A172 (cell line): Measurements from ENCODE around the gene SFTPA2. TPM values are rescaled to one million over a fixed set of nuclear protein-coding genes. Genes with fewer than 3 reads are reported as not detected.
"Not testable (repeated sequence)": the region's sequence is repeated elsewhere in the genome, so short reads cannot be mapped to it uniquely, and the experiment has no call there.

ENCODE experiments used
- DNase-seq: peaks from one replicate; pipeline ENCODE4 v3.0.0-alpha.2; 2015; ENCODE audit warnings: low spot score
- total RNA-seq: library from RNA; depleted of rRNA; stranded (reverse); fragments of >200 nt; shearing (Covaris generic); gene quantifications from 2 replicates; pipeline ENCODE4 v1.2.3, GENCODE V29; 2014

Gene SFTPA2
- total RNA-seq, 1 experiment from 2014 or later, result not detected

DNA sequence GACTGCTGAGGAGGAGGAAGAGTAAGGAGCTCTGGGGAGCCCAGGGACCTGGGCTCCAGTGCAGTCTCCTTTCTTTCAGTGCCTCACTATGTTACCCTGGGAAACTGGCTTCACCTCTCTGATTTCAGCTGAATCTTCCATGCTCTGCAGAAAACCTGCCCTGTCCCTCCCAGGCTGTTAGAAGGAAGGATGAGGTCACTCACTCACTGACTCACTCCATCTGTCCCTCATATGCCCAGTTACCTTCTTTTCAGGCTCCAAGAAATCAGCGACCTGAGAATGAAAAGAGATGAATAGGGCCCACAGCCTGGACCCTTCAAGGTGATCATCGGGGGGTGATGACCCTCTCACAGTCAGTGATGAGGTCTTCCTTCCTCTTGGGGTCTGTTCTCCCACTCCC is 481 bp downstream of the SFTPA2 start:
- peak; percentile 51 for DNase-seq

DNA sequence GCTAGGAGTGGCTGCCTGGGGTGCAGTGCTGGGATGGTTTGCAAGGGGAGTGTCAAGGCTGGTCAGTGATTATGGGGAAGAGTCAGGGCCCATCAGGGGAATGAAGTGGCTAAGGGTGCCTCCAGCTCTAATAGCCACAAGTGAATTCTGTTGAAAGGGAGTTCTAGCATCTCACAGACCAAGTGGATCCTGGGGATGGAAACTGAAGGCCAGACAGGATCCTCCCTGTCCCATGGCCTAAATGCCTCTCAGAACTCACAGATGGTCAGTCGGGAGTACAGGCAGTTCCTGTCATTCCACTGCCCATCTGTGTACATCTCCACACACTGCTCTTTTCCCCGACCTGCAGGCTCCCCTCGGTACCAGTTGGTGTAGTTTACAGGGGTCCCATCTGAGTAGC is 3.2 kb downstream of the SFTPA2 start:
- DNase-seq, result not testable (repeated sequence)

DNA sequence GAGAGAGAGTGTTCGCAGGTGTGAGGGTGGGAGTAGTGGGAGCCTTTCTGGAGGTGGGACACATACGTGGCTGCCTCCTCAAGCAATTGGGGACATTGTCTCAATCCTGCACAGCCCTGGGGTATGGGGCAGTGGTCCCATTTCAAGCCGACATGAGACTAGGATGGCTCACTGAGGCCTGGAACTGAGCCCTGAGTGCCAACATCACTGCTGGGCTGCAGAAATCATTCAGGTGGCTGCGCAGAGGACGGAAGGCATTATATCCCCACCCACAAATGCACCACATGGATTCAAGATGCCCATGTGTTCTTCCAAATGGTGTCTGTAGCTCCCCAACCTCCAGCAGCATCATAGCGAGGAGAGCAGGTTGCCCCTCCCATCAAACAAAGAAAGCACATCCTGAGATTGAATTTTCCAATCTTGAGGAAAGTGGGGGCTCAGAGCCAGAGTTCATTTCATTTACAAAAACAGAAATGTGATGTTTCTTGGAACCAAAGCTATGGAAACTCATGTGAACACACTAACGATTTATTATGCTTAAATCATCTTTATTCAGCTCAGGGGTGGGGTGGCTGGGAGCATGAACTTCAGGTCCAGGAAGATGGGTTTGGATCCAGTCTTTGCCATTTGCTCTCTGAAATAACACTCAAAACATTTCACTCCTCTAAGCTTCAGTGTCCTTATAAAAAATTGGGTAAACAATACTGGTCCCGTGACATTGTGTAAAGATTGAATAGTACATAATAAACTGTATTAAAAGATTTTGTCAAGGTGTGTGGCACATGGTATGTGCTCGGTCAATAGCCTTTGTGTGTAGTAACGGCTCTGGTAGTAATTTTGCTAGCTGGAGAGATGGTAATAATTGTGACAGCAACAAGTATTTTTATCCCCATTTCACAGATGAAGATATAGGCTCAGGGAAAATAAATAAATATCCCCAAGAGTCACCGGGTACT is 4.6 kb downstream of the SFTPA2 start:
- DNase-seq, result no peak

DNA sequence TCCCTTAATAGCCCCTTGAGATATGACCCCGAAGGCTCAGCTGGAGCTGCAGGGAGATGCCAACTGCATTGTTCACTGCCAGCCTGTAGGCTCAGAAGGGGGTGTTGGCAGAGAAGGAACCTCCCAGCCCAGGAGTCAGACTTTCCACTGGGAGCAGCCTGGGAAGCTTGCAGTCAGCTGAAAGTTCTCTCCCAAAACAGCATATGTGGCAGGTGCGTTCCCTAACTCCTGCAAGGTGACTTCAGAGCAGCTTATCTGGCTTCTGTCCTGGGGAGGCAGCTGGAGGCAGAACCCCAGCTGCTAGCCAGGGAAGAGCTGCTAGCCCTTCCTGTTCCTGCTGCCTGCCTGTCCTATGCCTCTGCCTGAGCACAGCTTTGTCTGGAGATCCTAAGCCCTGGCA is 8.1 kb downstream of the SFTPA2 start:
- no peak for DNase-seq

DNA sequence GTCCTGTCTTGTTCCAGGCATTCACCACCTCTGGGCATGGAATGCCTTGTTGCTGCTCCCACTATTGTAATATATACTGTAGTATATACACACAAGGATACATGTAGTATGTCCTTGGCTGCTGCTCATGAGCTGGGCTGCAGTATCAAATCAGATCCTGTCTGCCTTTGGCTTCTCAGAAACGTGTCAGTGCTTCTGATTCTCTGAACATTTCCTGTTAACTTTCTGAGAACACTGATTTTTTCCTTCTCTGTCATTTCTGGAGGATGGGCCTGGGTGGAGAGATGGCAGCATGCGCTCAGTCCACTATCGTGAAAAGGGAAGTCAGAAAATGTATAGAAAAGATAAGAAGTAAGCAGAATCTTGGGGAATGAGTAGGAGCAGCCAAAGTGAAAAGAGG is 12.2 kb downstream of the SFTPA2 start:
- no peak for DNase-seq

DNA sequence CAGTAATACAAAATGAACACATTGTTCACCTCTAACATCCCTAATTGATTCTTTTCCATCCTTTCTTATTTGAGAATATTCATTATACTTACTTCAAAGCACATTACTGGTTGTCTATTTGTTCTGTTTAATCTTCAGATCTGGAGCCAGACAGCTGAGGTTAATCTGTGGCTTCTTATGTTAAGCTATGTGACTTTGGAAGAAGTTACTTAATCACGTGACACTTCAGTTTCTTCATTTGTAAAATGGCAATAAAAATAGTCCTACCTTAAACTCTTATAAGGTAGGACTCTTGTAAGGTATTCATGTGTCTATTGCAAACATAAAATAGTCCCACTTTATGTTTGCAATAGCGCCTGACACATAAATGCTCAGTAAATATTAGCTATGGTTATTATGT is 13.1 kb downstream of the SFTPA2 start:
- not testable (repeated sequence) for DNase-seq

DNA sequence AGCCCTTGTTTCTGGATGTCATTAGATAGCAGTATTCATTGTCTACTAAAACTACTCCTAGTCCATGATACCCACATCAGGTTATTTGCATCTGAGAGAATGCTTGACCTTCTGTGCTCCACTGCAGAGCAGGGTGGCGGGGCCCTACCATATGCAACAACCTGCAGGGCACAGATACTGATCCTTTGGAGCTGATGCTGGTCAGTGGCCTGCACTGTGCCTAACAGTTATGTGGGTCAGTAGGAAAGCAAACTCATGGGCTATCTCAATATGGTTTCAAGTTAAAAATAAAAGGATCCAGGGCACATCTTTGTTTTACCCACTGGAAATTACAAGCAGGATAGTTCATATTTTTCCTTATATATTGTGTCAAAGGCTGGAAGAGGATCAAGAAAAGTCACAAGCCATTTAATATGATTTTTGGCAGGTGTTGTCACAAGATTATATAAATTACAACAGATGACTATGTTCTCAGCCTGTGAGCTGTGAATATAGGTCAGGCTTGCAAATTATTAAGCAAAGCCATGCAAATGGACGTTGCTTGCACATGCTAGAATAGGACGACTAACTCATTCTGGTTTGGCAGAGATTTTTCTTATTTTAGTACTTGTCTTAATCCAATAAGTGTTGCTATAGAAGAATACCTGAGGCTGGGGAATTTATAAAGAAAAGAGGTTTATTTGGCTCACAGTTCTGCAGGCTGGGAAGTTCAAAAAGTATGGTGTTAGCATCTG is 15.1 kb downstream of the SFTPA2 start:
- DNase-seq, result not testable (repeated sequence)

DNA sequence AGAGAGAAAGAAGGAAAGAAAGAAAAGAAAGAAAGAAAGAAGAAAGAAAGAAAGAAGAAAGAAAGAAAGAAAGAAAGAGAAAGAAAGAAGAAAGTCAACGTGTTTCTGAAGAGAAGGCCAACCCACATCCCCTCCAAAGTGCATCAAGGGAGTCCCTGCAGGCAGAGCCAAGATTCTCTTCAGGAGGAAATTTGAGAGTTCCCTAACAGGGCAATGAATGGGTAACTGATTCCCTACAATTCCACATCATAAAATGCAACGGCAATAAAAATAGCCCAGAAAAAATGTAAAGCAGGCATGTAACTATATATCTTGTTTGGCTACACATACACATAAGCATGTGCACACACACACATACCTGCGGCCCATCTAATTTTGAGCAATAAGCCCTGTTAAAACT is 15.8 kb downstream of the SFTPA2 start:
- DNase-seq, result not testable (repeated sequence)

DNA sequence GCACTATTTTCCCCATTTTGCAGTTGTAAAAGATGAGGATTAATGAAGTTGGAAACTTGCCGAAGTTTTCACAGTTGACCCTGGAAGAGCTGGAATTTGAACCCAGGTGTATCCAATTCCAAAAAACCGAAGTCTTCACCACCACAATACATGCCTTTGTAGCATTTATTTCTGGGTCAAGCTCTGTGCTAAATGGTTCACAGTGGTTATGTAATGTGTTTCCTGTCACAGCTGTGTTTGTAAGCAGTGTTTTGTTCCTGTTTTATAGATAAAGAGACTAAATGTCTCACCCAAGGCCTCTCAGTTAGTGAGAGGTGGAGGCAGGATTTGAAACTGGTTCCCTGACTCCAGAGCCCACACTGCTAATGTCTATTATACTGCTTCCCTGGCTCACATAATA is 17.6 kb downstream of the SFTPA2 start:
- no peak for DNase-seq

DNA sequence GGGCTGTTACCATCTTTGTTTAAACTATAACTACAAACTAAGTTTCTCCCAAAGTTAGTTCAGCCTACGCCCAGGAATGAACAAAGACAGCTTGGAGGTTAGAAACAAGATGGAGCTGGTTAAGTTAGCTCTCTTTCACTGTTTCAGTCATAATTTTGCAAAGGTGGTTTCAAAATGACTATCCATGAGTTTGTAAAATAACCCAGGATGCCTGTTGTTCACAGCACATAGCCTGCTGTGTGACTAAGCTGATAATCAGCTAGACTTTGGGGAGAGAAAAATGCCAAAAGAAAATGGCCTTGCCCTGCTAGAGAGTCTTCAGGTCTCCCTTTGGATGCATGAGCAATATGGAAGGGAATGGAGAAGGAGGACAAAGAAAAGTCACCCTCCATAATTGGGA is 19.3 kb downstream of the SFTPA2 start:
- not testable (repeated sequence) for DNase-seq

DNA sequence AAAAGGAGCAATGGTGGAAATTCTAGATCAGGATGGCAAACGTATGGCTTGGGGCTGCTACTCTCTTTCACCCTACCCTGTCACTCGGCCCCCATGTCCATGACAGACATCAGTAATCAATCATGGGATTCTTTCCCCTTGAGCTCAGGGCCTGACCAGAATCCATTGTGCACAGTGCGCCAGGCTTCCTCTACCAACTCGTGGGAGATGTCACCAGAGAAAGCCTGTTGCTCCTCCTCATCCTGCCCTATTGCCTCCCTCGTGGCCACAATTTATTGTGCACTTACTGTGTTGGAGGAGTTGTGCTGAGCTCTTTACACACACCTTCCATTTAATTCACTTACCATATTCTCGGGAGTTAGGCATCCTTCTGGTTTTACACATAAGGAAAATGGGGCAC is 21.9 kb downstream of the SFTPA2 start:
- not testable (repeated sequence) for DNase-seq

DNA sequence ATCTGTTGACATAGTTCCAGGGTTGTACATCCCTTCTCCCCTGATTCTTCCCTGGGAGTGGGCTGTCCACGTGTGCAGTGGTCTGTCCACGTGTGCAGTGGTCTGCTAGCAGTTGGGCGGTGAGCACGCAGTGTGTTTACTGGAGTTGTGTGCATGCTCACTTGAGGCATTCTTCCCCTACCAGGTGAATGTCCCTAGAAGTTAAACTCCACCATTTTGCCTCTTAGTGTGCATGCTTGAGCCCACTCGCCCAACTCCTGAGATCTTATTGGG is 26.4 kb downstream of the SFTPA2 start:
- not testable (repeated sequence) for DNase-seq

DNA sequence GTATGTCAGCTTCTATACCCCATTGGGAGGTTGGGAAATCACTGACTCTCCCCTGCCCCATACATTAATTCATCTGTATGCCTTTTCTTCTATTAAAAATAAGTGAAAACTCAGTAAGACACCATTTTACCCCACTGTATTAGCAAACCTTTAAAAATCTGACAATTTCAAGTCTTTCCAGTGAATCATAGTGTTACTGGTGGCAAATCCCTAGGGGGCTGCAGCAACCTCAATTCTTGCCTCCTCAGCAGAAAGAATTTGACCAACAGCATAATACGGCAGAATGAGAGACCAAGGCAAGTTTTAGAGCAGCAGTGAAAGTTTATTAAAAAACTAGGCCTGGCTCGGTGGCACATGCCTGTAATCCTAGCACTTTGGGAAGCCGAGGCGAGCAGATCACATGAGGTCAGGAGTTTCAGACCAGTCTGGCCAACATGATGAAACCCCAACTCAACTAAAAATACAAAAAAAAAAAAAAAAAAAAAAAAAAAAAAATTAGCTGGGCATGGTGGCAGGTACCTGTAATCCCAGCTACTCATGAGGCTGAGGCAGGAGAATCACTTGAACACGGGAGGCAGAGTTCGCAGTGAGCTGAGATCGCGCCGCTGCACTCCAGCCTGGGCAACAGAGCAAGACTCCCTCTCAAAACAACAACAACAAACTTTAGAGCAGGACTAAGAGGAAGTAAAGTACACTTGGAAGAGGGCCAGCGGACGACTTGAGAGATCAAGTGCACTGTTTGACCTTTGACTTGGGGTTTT is 26.9 kb downstream of the SFTPA2 start:
- DNase-seq, result not testable (repeated sequence)

DNA sequence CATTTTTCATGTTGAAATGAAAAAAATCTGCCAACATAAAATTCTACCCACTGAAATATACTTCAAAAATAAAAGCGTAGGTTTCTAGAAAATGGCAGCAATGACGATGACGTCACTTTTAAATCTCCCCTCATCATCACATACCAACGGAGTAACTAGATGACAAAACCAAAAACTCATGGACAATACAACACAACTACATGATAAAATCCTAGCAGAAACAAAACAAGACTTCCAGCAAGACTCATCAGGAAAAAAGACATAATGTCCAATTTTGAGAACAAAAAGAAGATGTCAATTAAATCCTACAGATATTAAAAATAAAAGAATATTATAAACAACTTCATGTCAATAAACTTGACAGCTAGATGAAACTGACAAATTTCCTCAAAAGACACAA is 31.9 kb downstream of the SFTPA2 start:
- DNase-seq, result not testable (repeated sequence)

DNA sequence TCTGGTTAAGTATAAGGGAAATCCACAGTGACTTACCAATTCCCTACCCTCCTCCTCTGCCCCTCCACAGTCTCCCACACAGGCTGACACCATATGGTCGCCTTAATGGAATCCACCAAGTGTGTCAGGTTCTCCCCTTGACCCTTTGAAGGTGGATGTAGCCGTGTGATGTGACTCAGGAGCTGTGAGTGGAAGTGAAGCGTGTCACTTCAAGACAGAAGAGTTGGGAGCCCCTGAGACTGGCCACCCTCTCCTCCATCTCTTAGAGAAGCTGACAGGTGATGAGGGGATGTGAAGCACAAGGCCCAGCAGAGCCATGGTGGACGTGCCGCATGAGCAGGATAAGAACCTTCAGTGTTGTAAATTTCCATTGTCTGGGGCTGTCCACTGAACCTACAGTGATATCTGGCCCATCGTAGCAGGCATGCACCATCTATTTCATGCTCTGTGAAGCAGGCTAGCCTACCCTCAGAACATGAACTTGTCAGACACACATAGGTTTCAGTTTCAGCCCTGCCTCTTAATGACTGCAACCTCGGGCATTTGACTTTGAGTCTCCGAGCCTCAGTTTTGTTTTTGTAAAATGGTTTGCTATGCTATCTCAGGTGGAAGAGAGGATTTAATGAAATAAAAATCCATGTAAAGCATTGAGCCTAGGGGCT is 35.0 kb downstream of the SFTPA2 start:
- not testable (repeated sequence) for DNase-seq

DNA sequence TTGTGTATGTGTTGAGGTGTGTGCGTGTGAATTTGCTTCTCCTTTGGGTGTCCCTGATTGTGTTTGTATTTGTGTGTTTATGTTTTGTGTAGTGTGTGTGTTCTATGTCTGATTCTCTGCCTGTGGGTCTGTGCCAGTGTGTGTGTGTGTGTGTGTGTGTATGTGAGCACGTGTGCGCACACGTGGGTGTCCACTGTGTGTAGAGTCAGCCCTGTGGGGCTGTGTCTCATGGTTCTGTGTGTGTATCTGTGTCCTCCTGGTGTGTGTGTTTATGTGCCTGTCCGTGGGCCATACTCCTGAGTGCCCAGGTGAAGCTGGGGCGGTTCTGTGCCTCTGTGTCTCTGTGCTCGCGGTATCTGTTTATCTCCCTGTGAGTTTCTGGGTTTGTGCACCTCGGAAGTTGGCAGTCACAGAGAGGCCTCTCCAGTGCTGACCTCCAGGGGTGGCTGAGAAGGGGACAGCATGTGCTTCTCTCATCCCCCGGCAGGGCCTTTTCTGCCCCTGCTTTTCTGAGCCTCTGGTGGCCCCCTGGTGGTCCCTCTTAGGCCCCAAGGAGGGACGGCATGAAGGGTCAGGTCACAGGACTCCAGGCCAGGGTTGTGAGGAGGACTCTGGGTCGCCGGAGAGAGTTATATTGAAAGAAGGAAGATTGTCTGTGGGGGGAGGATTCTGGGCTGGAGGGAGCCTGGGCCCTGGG is 36.9 kb downstream of the SFTPA2 start:
- DNase-seq, result not testable (repeated sequence)

DNA sequence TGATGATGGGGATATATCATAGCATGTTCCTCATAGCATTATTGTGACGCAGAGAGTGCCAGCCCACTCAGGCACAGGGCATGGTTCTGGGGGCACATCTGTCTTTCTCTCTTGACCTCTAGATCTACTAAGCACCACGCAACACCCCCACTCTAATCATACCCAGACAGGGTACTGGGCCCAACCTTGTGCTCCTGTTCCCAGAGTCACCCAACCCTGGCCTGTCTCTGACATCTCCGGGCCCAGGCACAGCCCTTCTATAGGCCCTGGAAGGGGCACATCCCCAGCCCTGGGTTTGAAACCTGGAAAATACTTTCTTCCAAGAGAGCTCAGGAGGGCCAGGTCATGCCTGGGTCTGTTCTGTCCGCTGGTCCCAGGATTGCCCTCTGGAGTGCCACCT is 37.7 kb downstream of the SFTPA2 start:
- not testable (repeated sequence) for DNase-seq

DNA sequence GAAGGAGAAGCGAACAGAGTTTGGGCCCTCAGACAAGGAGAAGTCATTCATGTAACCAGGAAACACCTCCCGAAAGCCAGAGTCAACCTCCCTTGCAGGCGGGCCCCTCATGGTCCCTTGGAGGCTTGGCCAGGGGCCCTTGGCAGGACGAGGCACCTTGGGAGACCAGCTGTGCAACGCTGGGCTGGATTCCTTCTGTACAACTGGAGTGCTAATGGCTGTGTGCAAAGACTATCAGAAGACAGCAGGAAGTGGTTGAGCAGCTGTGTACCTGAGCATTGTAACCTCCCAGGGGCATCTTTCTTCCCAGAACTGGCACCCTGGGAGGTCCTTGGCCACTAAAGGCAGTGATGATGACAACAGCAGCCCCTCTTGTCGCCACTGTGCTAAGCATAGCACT is 38.5 kb downstream of the SFTPA2 start:
- not testable (repeated sequence) for DNase-seq

DNA sequence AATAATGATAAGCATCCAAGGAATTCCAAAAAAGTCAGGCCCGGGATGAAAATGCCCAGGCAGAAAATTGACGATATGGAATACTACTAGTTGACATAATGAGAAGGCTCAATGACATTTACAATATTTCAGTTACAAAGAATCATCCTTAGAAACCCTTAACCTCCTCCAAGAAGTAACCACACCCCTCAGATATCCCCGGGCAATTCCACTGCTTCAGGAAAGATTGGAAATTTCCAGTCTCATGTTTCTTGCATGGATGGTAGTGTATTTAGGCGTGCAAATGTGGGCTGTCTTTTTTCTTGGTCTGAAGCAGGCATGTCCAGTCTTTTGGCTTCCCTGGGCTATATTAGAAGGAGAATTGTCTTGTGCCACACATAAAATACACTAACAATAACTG is 42.6 kb downstream of the SFTPA2 start:
- DNase-seq, result not testable (repeated sequence)

DNA sequence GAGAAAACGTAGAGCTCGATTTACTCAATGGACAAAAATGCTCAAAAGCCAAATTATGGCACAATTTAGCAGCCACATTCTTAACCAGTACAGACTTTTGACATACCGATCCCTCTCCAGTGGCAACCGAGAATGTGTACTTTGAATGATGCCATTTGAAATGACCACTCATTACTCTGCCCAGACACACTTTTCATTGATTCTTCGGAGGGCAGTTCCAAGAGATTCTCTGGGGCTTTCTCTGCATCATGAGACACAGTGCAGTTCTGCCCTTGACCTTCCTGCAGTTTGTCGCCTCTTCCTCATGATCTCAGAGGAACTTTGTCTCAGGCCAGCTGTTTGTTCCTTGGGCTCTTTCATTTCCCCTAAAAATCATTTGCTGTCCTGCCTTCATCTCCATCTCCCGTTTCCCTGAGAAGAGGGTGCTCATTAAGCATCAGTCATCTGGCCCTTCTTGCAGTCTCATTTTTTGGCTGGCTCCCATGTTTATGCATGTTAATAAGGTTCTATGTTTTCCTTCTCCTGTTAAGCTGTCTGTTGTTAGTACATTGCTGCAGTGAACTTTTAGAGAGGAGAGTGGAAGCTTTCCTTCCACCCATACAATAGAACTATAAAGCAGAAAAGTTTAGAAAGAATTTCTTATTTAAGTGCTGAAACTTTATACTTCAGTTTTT is 43.5 kb downstream of the SFTPA2 start:
- DNase-seq, result not testable (repeated sequence)
